ENCODE measurements around the gene NUDCD3. TPM values are rescaled to one million over a fixed set of nuclear protein-coding genes. Genes with fewer than 3 reads are reported as not detected.
A peak's percentile ranks its signal among the peaks of the same experiment; 100 is the strongest.

The NUDCD3 gene
- total RNA-seq, 1 donor from 2014 or later = 105 TPM

GRCh38 chr7:44465490-44465889 lies 25.0 kb downstream of the NUDCD3 start:
- Mint-ChIP-seq H3K27me3 (ENCODE audit: low read depth) (no peaks in the 10 kb centered on the region), H3K4me1 (ENCODE audit: low read depth) (peaks cover 65% of the 10 kb centered on the region), H3K36me3 (ENCODE audit: low read depth) (peaks cover 5% of the 10 kb centered on the region), H3K9me3 (ENCODE audit: low read depth) (no peaks in the 10 kb centered on the region), H3K27ac (ENCODE audit: unreplicated experiment) (peak overlapping the region; percentile 72), H3K4me3 (ENCODE audit: unreplicated experiment) (no peak overlapping the region)
- no peak for TF ChIP-seq CTCF (IDR thresholded peaks at IDR 0.05)
- no peak for DNase-seq (ENCODE audit: low spot score)

GRCh38 chr7:44463169-44463808 lies 27.2 kb downstream of the NUDCD3 start:
- Mint-ChIP-seq H3K27me3 (ENCODE audit: low read depth) (no peaks in the 10 kb centered on the region), H3K27ac (ENCODE audit: unreplicated experiment) (no peak overlapping the region), H3K4me1 (ENCODE audit: low read depth) (peaks cover 45% of the 10 kb centered on the region), H3K9me3 (ENCODE audit: low read depth) (no peaks in the 10 kb centered on the region), H3K36me3 (ENCODE audit: low read depth) (peaks cover 10% of the 10 kb centered on the region), H3K4me3 (ENCODE audit: unreplicated experiment) (no peak overlapping the region)
- no peak for DNase-seq (ENCODE audit: low spot score)
- TF ChIP-seq CTCF (IDR thresholded peaks at IDR 0.05) = peak; percentile 64

- no peak for TF ChIP-seq CTCF (IDR thresholded peaks at IDR 0.05)
- H3K27me3 Mint-ChIP-seq (ENCODE audit: low read depth) = no peaks in the 10 kb centered on the region
- no peaks in the 10 kb centered on the region for H3K9me3 Mint-ChIP-seq (ENCODE audit: low read depth)
- peaks cover 32% of the 10 kb centered on the region for H3K4me1 Mint-ChIP-seq (ENCODE audit: low read depth)
- H3K36me3 Mint-ChIP-seq (ENCODE audit: low read depth) = peaks cover 6% of the 10 kb centered on the region
- H3K27ac Mint-ChIP-seq (ENCODE audit: unreplicated experiment) = peak overlapping the region; percentile 30
- DNase-seq (ENCODE audit: low spot score) = no peak
- H3K4me3 Mint-ChIP-seq (ENCODE audit: unreplicated experiment) = no peak overlapping the region
Observed at GRCh38 chr7:44461387-44461786, 29.1 kb downstream of the NUDCD3 start.

- Mint-ChIP-seq H3K36me3 (ENCODE audit: low read depth) (peaks cover 7% of the 10 kb centered on the region), H3K4me3 (ENCODE audit: unreplicated experiment) (no peak overlapping the region), H3K27me3 (ENCODE audit: low read depth) (no peaks in the 10 kb centered on the region), H3K9me3 (ENCODE audit: low read depth) (no peaks in the 10 kb centered on the region), H3K27ac (ENCODE audit: unreplicated experiment) (no peak overlapping the region), H3K4me1 (ENCODE audit: low read depth) (peaks cover 21% of the 10 kb centered on the region)
- no peak for TF ChIP-seq CTCF (IDR thresholded peaks at IDR 0.05)
- no peak for DNase-seq (ENCODE audit: low spot score)
Observed at GRCh38 chr7:44460325-44460724, 30.1 kb downstream of the NUDCD3 start.

GRCh38 chr7:44455155-44455554 lies 35.3 kb downstream of the NUDCD3 start:
- TF ChIP-seq CTCF (IDR thresholded peaks at IDR 0.05) = no peak
- no peak overlapping the region for H3K27ac Mint-ChIP-seq (ENCODE audit: unreplicated experiment)
- no peaks in the 10 kb centered on the region for H3K9me3 Mint-ChIP-seq (ENCODE audit: low read depth)
- H3K36me3 Mint-ChIP-seq (ENCODE audit: low read depth) = peaks cover 19% of the 10 kb centered on the region
- no peaks in the 10 kb centered on the region for H3K27me3 Mint-ChIP-seq (ENCODE audit: low read depth)
- no peak overlapping the region for H3K4me3 Mint-ChIP-seq (ENCODE audit: unreplicated experiment)
- no peak for DNase-seq (ENCODE audit: low spot score)
- no peaks in the 10 kb centered on the region for H3K4me1 Mint-ChIP-seq (ENCODE audit: low read depth)

All from chondrocyte (in vitro differentiated cells).